Endometrial microvascular endothelial cells (primary cell): ENCODE results near the gene DOCK11. TPM values are rescaled to one million over a fixed set of nuclear protein-coding genes. Genes with fewer than 3 reads are reported as not detected.

Experiments used
- in situ Hi-C: cut with HindIII; loops from 2 replicates; pipeline ENCODE4 v1.10.0; 2017; ENCODE audit warnings: low sequenced_read_pairs, low pct_unique_long_range_greater_than_20kb; ENCODE audit errors: inconsistent ontology term
- total RNA-seq: library from RNA; depleted of rRNA; stranded (reverse); fragments of >200 nt; gene quantifications from one replicate; pipeline ENCODE4 v1.2.3, GENCODE V29; 2015; ENCODE audit errors: inconsistent ontology term

The DOCK11 gene
- total RNA-seq, 1 donor from 2014 or later, result 1.4 TPM

DNA sequence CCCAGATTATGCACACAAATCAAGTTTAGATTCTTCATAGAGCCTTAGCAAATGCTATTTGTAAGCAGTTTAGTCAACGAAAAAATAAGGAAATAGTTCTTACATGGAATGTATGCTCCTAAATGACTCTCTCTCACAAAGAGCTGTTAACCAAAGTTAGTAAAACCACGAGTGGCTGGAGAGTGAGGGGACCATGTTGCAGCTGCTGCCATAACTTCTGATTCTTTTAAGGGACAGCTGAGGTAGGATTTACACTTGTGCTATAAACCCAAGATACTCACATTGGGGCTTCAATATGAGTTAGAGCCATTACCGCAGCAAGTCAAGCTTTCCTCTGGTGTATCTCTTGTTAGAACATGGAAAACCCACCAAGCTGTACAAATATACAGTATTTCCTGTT, 2.7 kb downstream of the DOCK11 start:
- in situ Hi-C loops, result no loop called here

DNA sequence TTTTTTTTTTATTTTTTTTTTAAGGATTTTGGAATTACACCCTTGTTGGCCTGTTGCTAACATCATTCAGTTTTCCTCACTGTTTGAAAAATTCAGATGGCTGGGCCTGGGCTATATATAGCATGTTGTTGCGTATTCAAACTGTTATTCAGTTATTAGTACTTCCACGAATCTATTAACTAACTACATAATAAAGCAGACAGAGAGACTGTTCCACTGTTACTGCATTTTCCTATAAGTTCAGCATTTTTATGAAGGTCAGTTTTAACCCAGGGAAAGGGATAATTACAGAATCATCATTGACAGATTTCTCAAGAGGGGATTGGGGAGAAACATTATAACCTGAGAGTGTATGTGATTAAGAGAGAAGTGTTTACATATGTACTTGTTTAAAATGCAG, 3.1 kb downstream of the DOCK11 start:
- in situ Hi-C loops, result no loop called here

DNA sequence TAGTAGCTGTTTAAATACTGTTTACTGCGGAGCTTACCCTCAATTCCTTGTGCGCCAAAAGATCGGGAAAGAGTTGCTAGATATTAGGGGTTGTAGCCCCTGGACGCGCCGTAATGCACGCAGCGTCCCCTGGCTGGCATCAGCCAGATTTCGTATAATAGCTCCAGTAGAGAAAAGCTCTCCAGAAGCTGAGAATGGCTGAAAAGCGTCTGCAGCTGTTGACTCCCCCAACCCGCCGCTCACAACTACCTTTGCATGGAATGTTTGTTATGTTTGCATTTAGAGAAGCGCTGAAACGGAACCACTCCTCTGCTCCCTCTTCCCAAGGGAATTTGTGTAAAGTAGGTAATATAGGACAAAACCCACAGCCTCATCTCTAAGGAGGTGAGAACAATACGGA, 3.7 kb downstream of the DOCK11 start:
- in situ Hi-C loops, result no loop called here

DNA sequence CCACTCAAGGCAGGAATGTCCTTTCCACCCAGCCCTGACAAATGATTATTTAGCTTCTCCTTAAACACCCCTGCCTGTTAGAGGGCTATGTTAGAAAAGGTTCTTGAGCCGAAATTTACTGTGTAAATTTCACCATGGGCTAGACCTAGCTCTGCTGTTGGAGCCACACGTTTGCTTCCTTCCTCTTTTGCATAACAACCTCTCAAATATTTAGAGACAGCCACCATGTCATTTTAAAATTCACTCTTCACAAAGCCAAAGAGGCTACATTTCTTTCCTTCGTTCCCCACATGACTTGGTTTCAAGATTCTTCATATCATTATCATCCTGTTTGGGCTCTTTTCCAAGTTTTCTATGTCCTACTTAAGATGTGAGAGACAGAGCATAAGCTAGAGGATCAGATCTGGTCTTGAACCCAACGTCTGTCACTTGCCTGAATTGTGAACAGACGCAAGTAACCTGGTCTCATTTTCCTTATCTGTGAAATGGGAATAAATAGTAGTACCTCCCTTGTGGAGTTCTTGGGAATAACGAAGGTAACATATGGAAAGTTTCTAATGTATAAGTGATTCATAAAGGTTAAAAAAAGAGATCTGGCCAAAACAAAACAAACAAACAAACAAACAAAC, 6.7 kb downstream of the DOCK11 start:
- in situ Hi-C loops, result no loop called here

DNA sequence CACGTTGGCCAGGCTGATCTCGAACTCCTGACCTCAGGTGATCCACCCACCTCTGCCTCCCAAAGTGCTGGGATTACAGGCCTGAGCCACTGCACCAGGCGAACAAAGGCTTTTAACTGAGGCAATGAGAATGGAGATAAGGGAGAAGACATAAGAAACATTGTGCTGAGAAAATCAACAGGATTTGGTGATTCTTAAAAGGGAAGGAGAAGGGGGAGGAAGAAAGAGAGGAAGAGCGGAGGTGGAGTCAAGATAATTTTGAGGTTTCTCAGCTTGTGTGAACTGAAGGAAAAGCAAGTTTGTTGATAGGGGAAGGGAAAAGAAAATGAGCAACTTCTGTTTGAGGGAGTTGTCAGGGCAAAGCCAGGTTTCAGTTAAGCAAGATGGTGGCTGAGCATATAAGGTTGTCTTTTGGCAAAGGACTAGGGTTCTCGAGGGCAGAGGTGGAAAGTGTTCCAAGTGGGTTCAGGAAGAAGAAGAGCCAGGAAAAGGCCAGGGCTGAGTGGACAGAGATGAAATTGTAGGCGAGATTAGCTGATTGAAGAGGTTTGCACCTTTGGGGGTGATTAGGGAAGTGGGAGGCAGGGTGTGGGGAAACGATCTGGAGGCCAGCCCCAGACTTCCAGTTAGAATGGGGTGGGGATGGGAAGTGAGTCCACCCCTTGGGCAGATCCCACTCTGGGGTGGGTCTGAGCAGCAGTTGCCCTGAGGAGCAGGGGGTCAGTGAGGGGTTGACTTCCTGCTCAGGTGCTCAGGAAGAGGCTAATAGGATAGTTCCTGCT, 7.8 kb downstream of the DOCK11 start:
- in situ Hi-C loops, result no loop called here

DNA sequence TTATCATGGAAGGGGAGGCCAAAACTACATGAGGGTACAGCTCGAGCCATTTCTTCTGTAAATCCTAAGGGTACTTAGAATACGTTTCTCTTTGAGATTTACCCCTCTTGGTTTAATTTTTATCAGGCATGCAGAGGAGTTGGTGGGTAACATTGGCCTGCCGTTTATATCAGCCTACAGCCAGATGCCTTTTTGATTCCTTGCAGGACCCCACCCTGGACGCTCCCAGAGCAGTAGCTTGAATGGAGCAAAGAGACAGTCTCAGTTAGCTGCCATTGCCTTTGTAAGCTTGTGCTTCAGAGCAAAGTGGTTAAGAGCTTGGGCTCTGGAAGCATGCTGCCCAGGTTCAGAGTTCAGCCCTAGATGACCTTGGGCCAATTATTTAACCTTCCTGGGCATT, 9.0 kb downstream of the DOCK11 start:
- in situ Hi-C loops, result no loop called here

DNA sequence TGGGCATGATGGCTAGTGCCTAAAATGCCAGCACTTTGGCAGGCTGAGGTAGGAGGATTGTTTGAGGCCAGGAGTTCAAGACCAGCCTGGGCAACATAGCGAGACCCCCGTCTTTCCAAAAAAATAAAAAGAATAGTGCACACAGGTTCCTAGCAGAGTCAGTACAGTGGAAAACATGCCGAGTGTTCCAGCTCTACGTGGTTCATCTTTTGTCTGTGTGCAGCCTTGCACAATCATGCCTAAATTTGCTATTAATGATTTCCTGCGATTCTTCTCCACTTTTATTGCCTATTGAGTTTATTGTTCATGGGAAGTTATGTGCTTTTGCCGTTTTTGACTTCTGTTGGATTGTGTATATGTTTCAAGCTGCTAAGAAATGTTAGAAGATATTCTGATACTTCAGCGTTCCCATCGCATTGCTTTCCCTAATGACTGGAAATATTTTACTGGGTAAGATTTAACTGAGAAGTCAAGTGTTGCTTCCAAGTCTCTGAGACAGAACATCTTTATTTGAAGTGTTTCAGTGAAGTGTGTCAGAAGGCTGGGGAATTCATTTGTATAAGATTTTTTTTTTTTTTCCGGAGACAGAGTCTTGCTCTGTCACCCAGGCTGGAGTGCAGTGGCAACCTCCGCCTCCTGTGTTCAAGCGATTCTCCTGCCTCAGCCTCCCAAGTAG, 11.3 kb downstream of the DOCK11 start:
- in situ Hi-C loops, result no loop called here

DNA sequence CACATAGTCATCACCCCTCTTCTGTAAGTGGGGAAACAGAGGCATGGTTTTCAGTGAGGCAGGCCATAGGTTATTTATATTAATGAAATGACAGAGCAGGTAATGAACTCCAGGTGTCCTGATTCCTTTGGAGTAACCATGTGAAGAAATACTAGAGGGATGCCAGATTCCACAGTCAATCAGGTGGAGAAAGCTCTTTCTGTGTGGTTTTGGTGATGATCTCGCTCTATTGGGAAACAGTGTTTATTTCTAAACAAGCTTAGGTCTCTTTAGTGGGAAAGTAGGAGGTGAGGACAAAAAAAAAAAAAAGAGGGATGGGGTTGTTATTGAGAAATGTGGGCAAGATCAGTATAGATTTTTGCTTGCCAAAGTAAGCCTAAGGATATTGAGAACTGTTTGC, 12.2 kb downstream of the DOCK11 start:
- in situ Hi-C loops, result no loop called here

DNA sequence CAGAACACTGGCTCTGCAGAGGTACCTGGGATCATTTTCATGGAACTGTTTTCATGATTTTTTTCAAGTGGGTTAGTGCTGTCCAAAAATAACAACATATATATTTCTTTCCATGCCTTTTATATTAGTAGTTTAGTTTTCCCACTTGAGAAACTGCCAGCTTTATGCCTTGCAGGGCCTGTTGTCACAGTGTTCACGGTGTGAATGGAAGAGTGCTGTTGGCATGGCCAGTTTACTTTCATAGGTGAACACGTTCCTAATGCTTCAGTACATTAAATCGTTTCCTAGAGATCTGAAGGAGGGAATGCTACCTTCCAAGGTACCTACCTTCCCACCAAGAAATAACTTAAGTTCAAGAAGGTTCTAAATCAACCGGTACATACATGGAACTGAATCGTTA, 12.6 kb downstream of the DOCK11 start:
- in situ Hi-C loops, result no loop called here

DNA sequence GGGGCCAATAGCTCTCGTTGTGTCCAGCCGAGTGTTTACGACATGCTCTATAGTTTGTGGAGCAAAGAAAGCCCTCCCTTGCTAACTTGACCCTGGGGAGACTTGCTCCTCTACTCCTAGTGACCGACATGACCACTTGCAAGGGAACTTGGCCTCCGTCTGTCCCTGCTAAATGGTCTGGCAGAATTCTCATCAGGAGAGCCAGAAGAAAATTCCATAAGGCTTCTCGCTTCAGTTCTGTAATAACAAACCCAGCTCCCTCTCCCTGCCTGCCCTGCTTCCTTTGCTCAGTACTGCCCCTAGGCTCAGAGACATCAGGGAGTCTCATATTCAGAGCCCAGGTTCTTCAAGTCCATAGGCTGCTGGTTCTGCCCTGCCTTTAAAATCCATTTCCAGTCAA, 13.0 kb downstream of the DOCK11 start:
- in situ Hi-C loops, result no loop called here

DNA sequence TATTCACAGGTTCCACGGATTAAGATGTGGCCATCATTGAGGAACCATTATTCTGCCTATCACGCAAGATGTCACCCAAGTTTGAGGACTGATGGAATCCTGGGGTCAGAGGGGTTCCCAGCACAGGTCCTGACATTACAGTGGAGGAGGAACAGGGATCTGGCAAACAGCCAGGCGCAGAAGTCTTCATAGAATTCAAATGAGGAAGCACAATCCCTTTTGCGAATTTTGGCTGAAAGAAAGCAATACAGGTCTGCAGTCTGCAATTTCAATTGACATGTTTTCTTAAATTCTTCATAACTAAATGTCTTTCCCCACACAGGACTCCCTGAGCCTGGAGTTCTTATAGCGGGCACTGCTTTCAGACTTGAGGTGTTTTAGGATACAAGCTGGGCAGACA, 14.5 kb downstream of the DOCK11 start:
- in situ Hi-C loops, result no loop called here

DNA sequence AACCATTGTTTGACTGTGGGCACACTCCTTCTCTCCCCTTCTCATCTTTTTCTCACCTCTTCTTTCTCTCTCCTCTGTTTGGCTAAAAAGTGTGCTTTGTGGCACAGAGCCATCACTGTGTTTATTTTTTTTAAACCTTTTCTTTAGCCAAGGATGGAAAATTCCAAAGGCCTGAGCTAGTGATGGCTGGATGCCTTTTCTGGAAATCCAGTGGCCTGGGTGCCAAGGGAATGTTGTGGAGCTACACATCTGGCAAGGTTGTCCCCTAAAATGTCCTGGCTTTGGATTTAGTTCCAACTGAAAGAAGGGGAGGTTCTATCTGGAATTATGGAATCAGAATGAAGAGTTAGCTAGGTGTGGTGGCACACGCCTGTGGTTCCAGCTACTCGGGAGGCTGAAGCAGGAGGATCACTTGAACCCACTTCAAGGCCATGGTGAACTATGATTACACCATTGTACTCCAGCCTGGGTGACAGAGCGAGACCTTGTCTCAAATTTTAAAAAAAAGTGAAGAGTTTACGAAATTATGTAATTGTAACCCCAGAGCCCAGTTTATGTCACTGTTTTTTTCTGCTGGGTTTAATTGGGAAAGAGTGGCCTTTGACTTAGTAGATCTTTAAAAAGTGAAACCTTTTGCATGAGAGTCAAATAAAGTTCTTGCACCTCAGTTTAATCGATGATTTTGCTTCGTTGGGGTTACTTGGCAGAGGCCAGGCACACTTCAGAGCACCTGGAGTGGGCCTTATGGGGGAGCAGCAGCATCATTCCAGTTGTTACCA, 17.7 kb downstream of the DOCK11 start:
- in situ Hi-C loops, result no loop called here

DNA sequence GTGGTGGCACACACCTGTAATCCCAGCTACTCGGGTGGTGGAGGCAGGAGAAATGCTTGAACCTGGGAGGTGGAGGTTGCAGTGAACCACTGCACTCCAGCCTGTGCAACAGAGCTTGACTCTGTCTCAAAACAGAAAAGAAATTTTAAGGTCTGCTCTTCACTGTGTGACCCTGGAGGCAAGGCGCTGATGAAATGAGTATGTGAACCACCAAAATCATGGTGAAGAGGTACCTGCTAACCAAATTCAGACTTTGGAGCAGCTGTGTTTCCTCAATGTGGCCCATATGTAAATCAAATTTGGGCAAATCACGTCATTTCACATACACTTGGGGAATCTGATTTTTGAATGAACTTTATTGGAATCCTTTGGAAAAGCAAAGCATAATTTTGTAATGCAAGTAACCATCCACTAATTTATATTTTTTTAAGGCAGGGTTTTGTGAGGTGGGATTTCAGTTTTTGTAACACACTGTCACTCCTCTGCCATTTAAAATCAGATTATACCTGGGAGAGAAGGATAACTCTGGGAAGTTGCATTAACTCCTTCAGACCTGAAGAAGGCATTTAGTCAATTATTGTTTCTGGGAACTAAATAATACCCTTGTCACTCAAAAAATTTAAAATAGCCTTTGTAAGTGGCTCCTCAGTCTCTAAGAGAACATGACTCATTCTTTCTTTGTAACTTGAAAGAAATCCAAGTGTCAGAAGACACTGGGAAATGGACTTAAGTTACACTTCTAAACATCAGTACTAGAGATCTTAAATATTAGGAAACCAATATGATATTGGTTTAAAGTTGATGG, 24.0 kb downstream of the DOCK11 start:
- in situ Hi-C loops, result no loop called here

DNA sequence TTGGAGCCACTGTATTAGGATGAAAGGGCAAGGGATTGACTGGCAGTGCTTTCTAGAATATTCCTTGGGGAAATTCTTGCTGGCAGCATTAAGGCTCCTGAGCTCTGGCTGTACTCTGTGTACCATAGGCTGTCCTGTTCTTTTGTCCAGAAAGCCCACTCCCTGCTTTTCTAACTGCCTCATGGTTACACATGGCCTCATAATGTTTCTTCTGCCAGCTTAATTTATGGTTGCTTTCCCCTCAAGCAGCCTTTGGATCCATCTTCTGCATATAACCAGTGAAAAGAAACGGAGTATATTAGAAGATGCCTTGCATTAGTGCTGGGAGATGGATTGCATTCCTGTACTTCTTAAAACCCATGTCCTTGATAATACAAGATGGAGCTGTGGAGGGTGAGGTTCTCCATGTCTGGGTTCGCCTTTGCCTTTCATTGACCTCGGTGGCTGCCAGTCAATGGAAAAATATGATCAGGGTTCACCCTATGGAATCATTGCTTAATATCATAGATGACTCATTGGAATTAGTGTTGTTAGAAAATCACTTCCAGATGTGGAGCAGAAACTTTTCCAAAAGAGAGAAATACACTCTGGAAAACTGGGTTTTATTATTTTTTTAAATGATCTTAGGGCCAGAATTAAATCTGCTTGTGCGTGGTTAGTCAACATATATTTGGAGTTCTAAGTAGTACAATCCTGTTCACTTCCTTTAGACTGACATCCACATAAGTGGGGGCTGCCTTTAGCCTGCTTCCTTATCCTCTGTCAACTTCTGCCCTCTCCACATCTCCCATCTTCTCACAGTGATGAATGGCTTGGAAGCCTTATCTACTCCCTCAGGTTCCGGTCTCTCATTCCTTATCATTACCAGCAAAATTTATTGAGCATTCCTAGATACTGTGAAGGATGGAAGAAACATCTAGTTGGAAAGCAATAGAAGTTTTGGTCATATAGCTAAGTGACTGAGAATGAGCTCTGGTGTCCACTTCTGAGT, 24.9 kb downstream of the DOCK11 start:
- in situ Hi-C loops, result no loop called here

DNA sequence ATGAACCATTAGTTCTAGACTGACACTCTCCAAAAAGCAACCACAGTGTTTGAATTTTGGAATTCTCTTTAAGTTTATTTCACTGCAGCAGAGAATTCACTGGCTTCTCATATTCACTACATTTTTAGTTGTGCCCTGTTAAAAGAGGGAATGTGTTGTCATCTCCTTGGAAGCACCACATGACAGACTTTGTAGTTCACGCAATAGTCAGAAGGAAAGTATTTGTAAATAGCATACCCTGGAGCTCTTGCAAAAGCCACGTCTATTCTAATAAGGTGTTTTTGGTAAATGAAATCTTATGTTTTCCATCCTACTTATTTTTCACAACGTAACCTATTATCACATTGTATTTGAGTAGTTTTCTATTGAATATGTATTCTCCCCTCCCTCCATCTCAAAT, 25.8 kb downstream of the DOCK11 start:
- in situ Hi-C loops, result no loop called here

DNA sequence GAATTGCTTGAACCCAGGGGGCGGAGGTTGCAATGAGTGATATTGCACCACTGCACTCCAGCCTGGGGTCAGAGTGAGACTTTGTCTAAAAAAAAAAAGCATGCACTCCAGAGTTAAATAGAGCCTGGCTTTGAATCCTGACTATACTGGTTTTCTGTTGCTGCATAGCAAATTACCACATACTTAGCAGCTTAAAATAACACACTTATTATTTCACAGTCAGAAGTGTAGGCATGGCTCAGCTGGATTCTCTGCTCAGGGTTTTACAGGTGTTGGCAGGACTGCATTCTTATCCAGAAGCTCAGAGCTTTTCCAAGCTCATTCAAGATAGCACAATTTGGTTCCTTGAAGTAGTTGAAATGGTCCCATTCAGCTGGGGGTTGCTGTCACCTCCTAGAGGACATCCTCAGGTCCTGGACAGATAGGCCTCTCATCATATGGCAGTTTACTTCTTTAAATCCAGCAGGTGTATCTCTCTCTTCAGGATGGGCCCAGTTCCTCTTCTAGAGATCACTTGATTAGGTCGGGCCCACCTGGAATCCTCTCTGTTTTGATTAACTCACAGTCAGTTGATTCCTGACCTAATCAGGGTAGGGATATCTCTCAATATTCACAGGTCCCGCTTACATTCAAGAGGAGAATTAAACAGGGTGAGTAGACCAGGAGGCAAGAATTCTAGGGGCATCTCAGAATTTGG, 26.8 kb downstream of the DOCK11 start:
- in situ Hi-C loops, result no loop called here

DNA sequence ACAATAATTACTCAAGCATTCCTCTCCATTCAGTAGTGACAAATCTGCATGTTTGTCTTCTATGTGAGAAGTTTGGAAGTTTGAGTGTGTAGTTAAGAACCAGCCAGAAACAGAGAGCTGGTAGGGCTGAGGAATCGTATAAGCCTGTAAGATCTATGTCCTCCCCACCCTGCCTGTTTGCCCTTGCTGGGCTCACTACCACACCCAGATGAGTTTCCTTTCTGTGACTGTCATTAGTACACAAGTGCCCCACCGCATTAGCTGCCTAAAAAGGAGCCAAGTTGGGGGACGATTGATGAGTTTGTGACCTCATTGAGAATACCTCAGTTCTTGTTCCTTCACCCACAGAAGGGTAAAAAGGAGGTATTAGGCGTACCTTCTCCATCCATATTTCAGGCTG, 28.3 kb downstream of the DOCK11 start:
- in situ Hi-C loops, result no loop called here
